Right renal cortex interstitium (tissue), 3 donors: ENCODE results near the gene TUBA4B. TPM values are rescaled to one million over a fixed set of nuclear protein-coding genes. Genes with fewer than 3 reads are reported as not detected.
"Not testable (repeated sequence)": the region's sequence is repeated elsewhere in the genome, so short reads cannot be mapped to it uniquely, and the experiment has no call there.

Source experiments
- DNase-seq, 3 donors: peaks; one replicate each; pipeline ENCODE4 v3.0.0-alpha.2; 2013; ENCODE audit warnings: low read depth in 3 of 3, low spot score in 2 of 3
- polyA plus RNA-seq, 3 donors: library from polyadenylated mRNA; unstranded; fragments of 120-200 nt; gene quantifications; one replicate each; pipeline ENCODE4 v1.2.1, GENCODE V29; 2013; ENCODE audit not compliant: insufficient read length in 3 of 3

TUBA4B gene
- polyA plus RNA-seq, 3 donors: 0.49 to 1.4 (median 1.3) TPM

- DNase-seq: no peak
These were observed 20.0 kb downstream of the TUBA4B start for GRCh38 chr2:219272995-219273394.

DNA sequence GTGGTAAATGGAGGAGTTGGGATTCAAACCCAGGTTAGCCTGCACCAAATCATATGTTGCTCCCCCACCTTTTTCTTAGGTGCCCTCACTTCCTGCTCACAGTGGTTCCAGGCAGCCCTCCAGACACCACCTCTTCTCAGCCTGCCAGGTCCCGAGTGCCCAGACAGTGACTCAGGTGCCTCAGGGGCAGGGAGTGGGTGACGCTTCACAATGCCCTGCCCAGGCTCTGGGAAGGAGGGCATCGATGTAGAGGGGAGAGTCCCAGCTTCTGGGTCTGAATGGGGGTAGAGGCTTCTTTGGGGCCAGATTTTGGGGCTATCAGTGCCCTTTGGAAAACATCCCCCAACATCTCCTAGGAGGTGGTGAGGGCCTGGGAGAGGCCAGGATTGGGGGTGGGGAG is 20.9 kb downstream of the TUBA4B start:
- DNase-seq: no peak

GRCh38 chr2:219274361-219274921 is 21.4 kb downstream of the TUBA4B start:
- DNase-seq: no peak

DNA sequence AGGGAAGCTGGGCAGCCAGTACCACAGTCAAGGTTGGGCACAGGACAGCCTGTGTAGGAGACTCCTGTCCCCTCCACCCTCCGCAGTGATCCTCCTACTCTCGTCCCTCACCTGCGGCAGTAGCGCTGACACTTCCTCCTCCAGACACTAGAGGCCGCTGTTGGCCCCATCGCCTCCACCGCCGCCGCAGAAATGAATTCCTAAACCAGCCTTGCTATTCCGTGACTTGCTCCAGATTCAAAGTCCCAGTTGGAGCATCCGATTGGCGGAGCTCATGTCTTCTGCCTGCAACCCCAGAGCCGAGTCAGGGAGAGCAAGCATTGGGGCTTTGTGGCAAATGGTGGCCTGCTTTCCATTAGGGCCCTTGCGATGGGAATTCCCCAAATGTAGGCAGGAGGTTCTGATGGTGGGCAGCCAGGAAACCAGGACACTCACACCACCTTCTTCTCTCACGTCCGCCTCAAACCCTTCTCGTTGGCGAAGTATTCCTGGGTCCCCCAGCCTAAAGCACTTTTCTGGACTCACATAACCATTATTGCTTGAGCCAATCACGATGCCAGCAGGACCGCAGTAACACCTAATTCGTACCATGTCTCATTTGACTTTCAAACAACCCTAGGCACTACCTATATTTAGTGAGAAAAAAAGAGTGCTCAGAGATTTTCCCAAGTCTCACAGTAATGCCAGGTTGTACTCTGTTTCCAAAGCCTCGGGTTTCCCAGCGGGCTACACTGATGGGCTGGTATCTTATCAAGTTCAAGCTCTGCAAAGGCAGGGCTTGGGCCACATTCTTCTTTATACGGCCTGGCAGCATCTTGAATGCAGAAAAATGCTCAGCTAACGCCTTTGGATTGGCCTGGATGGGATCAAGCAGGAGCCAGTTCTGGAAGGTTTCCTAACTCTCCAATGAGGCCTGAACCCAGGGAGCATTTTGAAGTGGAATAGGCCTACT is 24.9 kb downstream of the TUBA4B start:
- DNase-seq: peak in 1 of 3 donors; percentile 65

- peak in 1 of 3 donors; percentile 73 for DNase-seq
These were observed 25.7 kb downstream of the TUBA4B start for GRCh38 chr2:219278655-219279150.

DNA sequence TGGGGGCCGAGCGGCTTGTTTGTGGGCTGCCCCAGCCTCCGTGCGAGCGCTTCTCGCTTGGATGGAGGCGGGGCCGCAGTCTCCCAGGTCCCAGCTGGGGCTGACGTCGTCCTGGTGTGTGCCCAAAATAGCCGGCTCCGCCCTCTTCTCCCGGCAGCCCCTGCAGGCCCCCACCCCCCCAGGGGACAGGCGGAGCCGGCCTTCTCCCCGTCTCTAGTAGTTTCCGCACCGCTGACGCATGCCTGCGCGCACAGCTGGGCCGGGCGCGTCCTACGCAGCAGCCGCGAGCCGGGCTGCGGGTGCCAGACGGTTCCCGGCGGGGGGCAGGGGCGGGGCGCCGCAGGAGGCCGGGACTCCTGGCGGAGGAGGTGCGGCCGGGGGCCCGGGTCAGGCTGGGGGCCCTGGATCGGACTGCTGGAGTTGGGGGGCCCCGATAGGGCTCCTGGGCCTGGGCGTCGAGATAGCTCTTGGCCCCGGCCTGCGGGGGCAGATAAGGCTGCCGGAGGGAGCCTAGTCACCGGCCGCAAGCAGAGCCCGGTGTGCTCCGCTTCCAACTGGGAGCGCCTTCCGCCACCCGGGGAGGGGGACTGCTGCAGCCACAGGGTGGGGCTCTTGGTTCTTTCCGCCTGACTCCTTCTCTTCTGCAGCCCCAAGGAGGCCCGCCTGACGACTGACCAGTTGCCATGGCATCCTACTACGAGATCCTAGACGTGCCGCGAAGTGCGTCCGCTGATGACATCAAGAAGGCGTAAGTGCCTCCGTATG is 26.3 kb downstream of the TUBA4B start, which contains the start of gene DNAJB2:
Gene DNAJB2, plus strand, starts transcription at position 216 of the 765 bp plus-strand sequence. Its CDS starts 468 bp downstream, at position 684.
- peak; percentile 87 to 95 (median 92) for DNase-seq

- no peak for DNase-seq
These were observed 27.0 kb downstream of the TUBA4B start for GRCh38 chr2:219279916-219280516.

DNA sequence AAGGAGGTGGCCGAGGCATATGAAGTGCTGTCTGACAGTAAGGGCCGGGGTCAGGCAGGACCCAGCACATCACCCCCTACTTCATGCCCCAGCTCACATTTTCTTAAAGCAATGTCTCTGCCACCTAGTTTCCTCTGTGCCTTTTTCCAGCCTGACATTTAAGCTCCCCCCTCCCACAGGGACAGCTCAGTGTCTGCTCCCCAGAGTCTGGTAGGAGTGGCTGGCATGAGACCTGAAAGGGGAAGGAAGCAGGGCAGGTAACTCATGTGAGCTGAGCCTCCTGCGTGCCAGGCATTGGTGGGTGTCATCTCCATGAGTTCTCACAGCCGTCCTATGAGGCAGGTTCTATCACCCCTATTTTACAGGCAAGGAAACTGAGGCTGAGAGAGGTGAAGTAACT is 27.6 kb downstream of the TUBA4B start:
- no peak for DNase-seq

DNA sequence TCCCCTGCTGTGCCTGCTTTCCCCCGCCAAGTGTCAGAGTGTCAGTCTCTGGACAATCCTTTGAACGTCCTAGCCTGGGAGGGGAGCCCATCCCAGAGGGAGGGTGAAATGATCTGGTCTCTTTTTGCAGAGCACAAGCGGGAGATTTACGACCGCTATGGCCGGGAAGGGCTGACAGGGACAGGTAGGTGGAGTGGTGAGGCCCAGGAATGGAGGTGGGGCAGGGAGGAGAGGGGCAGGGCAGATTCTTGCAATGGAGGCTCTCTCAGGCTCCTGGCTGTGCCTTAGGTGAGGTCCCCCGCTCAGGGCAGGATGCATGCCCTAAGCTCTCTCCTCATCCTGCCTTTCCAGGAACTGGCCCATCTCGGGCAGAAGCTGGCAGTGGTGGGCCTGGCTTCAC is 28.5 kb downstream of the TUBA4B start:
- no peak for DNase-seq

DNA sequence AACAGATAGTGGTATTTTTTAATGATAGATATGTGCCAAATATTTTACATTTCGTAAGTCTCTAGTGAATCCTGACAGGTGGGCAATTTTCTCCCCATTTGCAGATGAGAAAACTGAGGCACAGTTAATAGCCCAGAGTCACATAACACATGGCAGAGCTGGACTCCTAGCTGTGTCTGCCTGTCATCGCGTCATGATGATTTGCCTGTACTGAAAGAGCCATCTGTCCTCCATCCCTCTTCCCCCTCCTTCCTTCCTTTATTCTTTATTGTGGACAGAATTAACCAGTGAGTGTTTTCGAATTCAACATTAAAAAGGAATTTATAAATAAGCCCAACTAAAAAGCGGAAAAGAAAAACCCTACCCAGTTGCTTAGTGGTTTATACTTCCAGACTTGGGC is 29.3 kb downstream of the TUBA4B start:
- no peak for DNase-seq

DNA sequence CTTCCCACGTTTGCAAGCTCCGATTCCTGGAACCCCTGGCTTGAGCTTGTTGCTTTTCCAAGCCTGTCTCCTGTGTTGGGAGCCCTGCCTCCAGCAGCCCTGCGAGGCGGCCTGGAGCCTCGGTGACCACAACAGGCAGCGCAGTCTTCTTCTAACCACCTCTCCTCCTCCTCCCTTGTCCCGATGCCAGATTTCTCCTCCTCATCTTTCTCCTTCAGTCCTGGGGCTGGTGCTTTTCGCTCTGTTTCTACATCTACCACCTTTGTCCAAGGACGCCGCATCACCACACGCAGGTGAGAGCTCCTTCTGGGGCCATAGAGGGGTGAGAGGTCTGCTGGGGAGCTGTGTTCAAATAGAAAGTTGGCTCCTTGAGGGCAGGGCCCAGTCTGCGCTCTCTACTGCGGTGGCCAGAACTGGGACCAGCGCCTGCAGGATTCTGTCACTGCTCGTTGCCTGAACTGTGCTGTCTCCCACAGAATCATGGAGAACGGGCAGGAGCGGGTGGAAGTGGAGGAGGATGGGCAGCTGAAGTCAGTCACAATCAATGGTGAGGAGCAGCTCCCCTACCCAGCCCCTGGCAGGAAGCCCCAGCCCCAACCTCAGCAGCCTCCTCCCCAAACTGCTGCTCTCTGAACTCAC is 30.0 kb downstream of the TUBA4B start:
- DNase-seq: no peak

DNA sequence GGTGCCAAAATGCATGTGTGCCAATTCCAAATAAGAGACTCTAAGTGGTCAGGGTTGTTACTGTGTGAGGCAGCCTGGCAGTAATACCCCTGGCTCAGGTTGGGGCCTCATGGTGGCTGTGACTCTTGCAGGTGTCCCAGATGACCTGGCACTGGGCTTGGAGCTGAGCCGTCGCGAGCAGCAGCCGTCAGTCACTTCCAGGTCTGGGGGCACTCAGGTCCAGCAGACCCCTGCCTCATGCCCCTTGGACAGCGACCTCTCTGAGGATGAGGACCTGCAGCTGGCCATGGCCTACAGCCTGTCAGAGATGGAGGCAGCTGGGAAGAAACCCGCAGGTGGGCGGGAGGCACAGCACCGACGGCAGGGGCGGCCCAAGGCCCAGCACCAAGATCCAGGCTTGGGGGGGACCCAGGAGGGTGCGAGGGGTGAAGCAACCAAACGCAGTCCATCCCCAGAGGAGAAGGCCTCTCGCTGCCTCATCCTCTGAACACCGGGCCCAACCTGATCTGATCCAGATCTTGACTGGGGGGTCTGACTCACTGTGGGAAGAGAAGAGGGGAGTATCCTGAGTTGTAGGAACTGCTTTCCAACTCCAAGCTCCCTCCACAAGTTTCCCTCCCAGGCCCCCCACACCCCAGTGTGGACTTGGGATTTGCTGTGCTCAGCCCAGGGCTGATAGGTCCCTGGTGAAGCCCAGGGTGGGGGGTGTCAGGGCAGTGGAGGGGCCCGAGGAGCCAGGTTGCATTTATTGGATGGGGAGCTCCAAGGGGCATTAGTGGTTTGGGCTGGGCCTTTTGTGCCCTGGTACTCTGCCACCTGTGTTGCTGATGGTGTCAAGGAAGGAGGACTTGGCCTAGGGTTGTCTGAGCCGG is 31.7 kb downstream of the TUBA4B start:
- no peak for DNase-seq

DNA sequence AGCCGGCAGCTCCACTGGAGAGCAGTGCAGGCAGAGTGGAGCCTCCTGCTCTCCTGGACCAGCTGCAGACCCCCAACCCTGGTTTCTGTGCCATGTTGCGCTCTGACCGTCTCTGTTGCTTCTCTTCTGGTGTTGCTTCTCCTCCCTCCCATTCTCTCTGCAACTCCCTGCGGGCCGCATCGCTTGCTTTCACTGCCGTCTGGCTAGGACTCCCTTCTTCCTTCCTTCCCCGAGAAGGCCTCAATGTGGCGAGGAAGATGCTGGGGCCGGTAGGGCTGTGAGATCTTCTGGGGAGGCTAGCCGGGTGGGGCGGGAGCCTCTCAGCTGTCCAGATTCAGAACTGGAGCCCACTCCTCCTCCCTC is 32.3 kb downstream of the TUBA4B start:
- DNase-seq: no peak

DNA sequence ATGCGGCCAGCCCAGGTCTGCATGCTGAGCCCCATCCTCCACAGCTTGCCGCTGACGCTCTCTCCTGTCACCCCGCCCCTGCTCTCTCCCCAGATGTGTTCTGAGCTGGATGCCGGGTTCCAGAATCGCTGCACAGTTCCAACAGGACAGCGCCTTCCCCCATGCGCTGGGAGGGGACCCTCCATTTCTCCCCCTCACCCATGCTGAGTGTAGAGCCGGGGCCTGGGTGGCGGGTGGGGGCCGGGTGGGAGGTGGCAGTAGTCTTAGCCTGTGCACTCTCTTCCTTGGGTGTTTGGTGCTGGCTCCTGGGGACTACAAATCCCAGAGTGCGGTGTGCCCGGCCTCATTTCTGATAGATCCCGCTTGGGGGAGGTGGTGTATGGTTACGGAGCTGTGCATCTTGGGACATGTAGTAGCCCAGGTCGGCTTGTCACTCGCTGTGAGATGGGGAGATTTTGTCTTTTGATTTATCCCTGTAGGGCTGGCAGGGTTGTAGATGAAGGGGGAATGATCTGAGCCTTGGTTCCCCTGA is 32.9 kb downstream of the TUBA4B start:
- no peak for DNase-seq

GRCh38 chr2:219286436-219287115 is 33.5 kb downstream of the TUBA4B start:
- no peak for DNase-seq

DNA sequence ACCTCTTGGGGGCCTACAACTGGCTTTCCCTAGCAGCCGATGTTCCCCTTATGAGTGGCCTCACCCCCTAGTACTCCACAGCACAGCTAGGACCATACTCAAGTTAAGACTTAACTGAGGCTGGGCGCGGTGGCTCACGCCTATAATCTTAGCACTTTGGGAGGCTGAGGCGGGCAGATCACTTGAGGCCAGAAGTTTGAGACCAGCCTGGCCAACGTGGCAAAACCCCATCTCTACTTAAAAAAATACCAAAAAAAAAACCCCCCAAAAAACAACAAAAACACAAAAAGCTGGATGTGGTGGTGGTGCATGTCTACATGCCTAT is 34.0 kb downstream of the TUBA4B start:
- not testable (repeated sequence) for DNase-seq

DNA sequence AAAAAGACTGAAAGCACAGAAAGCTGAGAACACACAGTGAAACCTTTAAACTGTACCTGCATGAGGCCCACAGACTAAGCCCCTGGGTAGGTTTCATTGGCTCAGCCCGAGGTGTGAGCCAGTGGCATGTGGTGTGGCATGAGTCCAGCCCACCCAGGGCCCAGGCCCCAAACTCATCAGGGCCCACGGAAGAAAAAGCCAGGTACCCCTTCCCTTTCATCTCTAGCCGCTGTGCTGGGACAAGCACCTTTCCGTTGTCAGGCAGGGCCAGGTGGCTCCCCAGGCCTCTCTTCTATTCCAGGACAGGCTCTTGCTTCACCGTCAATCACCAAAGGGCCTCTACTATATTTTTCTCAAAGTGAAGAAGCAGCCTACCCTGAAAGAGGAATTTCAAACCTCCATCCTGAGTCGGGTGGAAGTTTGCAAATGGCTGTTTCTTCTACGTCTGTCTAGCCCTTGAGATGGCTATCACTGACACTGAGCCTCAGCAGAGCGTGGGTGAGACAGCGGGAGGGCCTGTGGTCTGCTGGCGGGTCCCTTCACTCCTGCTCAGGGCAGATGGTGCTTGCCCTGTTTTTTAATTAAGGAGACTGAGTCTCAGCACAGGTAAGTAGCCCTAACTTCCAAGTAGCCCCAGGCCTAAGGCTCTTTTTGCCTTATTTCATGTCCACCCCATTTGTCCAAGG is 34.7 kb downstream of the TUBA4B start:
- no peak for DNase-seq

DNA sequence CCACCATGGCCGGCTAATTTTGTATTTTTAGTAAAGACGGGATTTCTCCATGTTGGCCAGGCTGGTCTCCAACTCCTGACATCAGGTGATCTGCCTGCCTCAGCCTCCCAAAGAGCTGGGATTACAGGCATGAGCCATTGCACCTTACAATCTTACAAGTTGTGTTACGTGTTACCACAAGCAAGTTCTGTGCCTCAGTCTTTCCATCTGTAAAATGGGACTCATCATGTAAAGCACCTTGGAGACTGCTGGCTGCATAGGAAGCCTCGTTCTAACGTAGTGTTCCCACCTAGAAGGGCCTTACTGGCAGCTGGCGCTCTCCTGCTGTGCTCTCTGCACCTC is 36.1 kb downstream of the TUBA4B start:
- DNase-seq: no peak
